Upper lobe of left lung (tissue), 4 donors: ENCODE results near the gene GKN1.

Experiments used
- EP300 ChIP-seq, 4 donors: sonication (generic); formaldehyde crosslinking; IDR thresholded peaks; one replicate each; pipeline ENCODE4 v1.5.1; 2017; ENCODE audit warnings: antibody characterized with exemption in 4 of 4, control low read depth in 2 of 4
- POLR2A ChIP-seq, 4 donors: fragments of 450-650 bp; IDR thresholded peaks; one replicate each; pipeline ENCODE4 v1.5.1; 2016 to 2017; ENCODE audit warnings: antibody characterized with exemption in 4 of 4, mild to moderate bottlenecking in 2 of 4
- TF ChIP-seq, protein P1 (sequence below), 6 experiments: fragments of 450-650 bp in 4 of 6; fragments of 200-600 bp in 2 of 6; sonication (generic) in 2 of 6; IDR thresholded peaks; one replicate each; pipeline ENCODE4 v1.5.1; 2016 to 2019; ENCODE audit warnings: antibody characterized with exemption in 6 of 6

DNA sequence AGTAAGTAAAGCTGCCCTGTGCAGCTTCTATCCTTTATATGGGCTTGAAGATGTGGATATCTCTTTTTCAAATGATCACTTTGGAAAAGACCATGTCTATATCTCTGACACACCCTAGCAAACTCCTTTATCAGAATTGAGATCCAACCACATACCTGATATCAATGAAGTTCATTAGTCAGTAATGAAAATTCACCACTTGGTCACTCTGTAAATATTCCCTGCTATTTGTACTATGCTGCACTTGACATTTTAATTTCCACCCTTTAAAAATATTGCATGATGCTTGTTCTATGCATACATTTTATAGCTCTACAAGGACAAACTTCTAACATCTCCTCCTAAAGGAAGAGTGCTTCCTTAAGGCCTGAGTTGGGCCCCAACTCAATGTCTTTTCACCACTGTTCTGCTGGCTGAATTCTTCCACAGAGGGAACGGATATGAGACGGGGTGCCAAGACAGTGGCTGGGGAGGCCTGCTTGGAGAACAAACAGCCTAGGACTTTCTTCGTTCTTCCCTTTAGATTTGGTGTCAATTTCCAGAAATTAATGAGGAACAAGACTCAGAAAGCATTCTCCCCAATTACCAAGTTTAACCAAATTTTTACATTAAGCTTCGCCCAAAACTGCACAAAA lies 21.4 kb upstream of the GKN1 start, which contains the start of gene GKN2:
- TF ChIP-seq, protein P1, sequence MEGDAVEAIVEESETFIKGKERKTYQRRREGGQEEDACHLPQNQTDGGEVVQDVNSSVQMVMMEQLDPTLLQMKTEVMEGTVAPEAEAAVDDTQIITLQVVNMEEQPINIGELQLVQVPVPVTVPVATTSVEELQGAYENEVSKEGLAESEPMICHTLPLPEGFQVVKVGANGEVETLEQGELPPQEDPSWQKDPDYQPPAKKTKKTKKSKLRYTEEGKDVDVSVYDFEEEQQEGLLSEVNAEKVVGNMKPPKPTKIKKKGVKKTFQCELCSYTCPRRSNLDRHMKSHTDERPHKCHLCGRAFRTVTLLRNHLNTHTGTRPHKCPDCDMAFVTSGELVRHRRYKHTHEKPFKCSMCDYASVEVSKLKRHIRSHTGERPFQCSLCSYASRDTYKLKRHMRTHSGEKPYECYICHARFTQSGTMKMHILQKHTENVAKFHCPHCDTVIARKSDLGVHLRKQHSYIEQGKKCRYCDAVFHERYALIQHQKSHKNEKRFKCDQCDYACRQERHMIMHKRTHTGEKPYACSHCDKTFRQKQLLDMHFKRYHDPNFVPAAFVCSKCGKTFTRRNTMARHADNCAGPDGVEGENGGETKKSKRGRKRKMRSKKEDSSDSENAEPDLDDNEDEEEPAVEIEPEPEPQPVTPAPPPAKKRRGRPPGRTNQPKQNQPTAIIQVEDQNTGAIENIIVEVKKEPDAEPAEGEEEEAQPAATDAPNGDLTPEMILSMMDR (IDR thresholded peaks at IDR 0.05), result no peak
- TF ChIP-seq POLR2A (IDR thresholded peaks at IDR 0.05) (no peak), EP300 (IDR thresholded peaks at IDR 0.05) (peak in 1 of 4 donors; percentile 17)
